ENCODE measurements around the gene MRPS31. TPM values are rescaled to one million over a fixed set of nuclear protein-coding genes. Genes with fewer than 3 reads are reported as not detected.

MRPS31 gene
- total and polyA plus RNA-seq, 10 of the 15 experiments (the other 5 are each of a cell fraction or from before 2014, with no cell fraction given): 20.3 to 60.9 (median 43.1) TPM

DNA sequence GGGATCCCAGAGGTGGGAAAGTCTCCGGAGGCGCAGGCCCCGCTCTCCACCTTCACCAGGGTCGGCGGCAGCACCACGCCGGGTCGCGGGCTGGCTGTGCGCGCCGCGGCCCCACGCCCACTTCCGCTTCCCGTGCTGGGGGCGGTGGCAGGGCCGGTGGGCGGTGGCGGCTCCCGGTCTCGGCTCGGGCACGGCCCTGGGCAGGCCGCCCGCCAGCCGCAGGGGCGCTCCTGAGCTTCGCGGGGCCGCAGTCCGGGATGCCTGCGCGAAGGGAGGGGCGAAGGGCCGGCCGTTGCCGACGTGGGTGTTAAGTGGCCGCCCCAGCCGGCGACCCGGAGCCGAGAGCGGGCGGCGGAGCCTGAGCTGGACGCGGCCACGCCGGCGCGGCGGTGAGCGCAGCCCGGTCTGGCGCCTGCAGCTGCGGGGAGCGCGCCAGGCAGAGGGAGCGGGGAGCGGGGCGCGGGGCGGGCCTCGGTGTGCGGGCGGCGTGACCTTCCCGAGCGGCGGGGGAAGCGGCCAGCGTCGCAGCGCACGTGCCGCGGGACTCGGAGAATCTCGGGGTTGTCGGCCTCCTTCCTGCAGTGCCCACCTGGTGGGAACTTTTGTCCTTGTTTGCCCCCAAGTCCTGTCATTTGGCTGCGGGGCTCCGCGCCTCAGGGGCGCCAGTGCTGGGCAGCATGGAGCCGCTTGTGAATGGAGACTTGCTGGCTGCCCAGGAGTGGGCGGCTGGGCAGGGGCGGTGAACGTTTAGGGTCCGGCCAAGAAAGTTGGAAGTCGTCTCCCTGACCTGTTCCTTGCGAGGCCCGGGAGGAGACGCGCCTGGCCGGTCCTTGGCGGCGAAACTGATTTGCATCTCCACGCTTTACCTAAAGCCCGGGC lies 18.5 kb upstream of the MRPS31 start, which contains the start of gene SLC25A15 (continued):
- TF ChIP-seq NR2F1 (conservative IDR thresholded peaks at IDR 0.05) (peak; percentile 83), FOXM1 (IDR thresholded peaks at IDR 0.05; ENCODE audit: low read depth, low read length) (no peak), NKRF (conservative IDR thresholded peaks at IDR 0.05) (peak; percentile 69), ETV6 (conservative IDR thresholded peaks at IDR 0.05 in 1 of 2, IDR thresholded peaks at IDR 0.05 in 1 of 2; ENCODE audit: borderline replicate concordance in 1 of 2, low read depth in 1 of 2) (0 out of 4 replicates have a peak, but pooled peaks of 1 of the 2 experiments have one; percentile 22), DPF2 (IDR thresholded peaks at IDR 0.05) (peak; percentile 91; the same call in 1 of the 2 replicates), SPI1 (IDR thresholded peaks at IDR 0.05; ENCODE audit: borderline replicate concordance, insufficient read depth, low read depth, low read length) (peak; percentile 70; the same call in 1 of the 2 replicates), RAD51 (IDR thresholded peaks at IDR 0.05) (no peak), MXI1 (IDR thresholded peaks at IDR 0.05; ENCODE audit: low read depth, low read length) (peak; percentile 65; the same call in 1 of the 2 replicates), BMI1 (IDR thresholded peaks at IDR 0.05; ENCODE audit: borderline replicate concordance) (no peak), RCOR1 (conservative IDR thresholded peaks at IDR 0.05; ENCODE audit: low read depth, low read length) (no peak), ZBED1 (IDR thresholded peaks at IDR 0.05; ENCODE audit: borderline replicate concordance) (no peak), LARP7 (IDR thresholded peaks at IDR 0.05) (peak; percentile 97), POLR2A (IDR thresholded peaks at IDR 0.05; ENCODE audit: low read depth, low read length) (peak; percentile 76), TARDBP (IDR thresholded peaks at IDR 0.05; ENCODE audit: borderline replicate concordance) (0 out of 2 replicates have a peak, but pooled peaks have one; percentile 46)
- TF ChIP-seq, protein P1, sequence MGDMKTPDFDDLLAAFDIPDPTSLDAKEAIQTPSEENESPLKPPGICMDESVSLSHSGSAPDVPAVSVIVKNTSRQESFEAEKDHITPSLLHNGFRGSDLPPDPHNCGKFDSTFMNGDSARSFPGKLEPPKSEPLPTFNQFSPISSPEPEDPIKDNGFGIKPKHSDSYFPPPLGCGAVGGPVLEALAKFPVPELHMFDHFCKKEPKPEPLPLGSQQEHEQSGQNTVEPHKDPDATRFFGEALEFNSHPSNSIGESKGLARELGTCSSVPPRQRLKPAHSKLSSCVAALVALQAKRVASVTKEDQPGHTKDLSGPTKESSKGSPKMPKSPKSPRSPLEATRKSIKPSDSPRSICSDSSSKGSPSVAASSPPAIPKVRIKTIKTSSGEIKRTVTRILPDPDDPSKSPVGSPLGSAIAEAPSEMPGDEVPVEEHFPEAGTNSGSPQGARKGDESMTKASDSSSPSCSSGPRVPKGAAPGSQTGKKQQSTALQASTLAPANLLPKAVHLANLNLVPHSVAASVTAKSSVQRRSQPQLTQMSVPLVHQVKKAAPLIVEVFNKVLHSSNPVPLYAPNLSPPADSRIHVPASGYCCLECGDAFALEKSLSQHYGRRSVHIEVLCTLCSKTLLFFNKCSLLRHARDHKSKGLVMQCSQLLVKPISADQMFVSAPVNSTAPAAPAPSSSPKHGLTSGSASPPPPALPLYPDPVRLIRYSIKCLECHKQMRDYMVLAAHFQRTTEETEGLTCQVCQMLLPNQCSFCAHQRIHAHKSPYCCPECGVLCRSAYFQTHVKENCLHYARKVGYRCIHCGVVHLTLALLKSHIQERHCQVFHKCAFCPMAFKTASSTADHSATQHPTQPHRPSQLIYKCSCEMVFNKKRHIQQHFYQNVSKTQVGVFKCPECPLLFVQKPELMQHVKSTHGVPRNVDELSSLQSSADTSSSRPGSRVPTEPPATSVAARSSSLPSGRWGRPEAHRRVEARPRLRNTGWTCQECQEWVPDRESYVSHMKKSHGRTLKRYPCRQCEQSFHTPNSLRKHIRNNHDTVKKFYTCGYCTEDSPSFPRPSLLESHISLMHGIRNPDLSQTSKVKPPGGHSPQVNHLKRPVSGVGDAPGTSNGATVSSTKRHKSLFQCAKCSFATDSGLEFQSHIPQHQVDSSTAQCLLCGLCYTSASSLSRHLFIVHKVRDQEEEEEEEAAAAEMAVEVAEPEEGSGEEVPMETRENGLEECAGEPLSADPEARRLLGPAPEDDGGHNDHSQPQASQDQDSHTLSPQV (IDR thresholded peaks at IDR 0.05): peak; percentile 61; the same call in 1 of the 2 replicates
- TF ChIP-seq, protein P2, sequence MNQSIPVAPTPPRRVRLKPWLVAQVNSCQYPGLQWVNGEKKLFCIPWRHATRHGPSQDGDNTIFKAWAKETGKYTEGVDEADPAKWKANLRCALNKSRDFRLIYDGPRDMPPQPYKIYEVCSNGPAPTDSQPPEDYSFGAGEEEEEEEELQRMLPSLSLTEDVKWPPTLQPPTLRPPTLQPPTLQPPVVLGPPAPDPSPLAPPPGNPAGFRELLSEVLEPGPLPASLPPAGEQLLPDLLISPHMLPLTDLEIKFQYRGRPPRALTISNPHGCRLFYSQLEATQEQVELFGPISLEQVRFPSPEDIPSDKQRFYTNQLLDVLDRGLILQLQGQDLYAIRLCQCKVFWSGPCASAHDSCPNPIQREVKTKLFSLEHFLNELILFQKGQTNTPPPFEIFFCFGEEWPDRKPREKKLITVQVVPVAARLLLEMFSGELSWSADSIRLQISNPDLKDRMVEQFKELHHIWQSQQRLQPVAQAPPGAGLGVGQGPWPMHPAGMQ (IDR thresholded peaks at IDR 0.05; ENCODE audit: borderline replicate concordance): no peak
- TF ChIP-seq, protein P3, sequence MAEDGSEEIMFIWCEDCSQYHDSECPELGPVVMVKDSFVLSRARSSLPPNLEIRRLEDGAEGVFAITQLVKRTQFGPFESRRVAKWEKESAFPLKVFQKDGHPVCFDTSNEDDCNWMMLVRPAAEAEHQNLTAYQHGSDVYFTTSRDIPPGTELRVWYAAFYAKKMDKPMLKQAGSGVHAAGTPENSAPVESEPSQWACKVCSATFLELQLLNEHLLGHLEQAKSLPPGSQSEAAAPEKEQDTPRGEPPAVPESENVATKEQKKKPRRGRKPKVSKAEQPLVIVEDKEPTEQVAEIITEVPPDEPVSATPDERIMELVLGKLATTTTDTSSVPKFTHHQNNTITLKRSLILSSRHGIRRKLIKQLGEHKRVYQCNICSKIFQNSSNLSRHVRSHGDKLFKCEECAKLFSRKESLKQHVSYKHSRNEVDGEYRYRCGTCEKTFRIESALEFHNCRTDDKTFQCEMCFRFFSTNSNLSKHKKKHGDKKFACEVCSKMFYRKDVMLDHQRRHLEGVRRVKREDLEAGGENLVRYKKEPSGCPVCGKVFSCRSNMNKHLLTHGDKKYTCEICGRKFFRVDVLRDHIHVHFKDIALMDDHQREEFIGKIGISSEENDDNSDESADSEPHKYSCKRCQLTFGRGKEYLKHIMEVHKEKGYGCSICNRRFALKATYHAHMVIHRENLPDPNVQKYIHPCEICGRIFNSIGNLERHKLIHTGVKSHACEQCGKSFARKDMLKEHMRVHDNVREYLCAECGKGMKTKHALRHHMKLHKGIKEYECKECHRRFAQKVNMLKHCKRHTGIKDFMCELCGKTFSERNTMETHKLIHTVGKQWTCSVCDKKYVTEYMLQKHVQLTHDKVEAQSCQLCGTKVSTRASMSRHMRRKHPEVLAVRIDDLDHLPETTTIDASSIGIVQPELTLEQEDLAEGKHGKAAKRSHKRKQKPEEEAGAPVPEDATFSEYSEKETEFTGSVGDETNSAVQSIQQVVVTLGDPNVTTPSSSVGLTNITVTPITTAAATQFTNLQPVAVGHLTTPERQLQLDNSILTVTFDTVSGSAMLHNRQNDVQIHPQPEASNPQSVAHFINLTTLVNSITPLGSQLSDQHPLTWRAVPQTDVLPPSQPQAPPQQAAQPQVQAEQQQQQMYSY (CRISPR knock-in tag; IDR thresholded peaks at IDR 0.05): no peak
